ENCODE data around the gene MAP1S.

The MAP1S gene

GRCh38 chr19:17758515-17758914 lies 39.2 kb downstream of the MAP1S start:
- no peak overlapping the region for H3K4me3 ChIP-seq (replicated peaks; ENCODE audit: low read depth, low read length)
- TF ChIP-seq CTCF (IDR thresholded peaks at IDR 0.05; ENCODE audit: low read depth, low read length, missing control alignments), result no peak
- DNase-seq (ENCODE audit: extremely low read depth, low read depth), result no peak

GRCh38 chr19:17761148-17761547 lies 41.9 kb downstream of the MAP1S start:
- DNase-seq (ENCODE audit: extremely low read depth, low read depth), result no peak
- H3K4me3 ChIP-seq (replicated peaks; ENCODE audit: low read depth, low read length), result no peak overlapping the region
- TF ChIP-seq CTCF (IDR thresholded peaks at IDR 0.05; ENCODE audit: low read depth, low read length, missing control alignments), result no peak

GRCh38 chr19:17762505-17763229 lies 43.4 kb downstream of the MAP1S start:
- no peak overlapping the region for H3K4me3 ChIP-seq (replicated peaks; ENCODE audit: low read depth, low read length)

GRCh38 chr19:17764348-17764747 lies 45.1 kb downstream of the MAP1S start:
- no peak for DNase-seq (ENCODE audit: extremely low read depth, low read depth)
- H3K4me3 ChIP-seq (replicated peaks; ENCODE audit: low read depth, low read length), result no peak overlapping the region
- TF ChIP-seq CTCF (IDR thresholded peaks at IDR 0.05; ENCODE audit: low read depth, low read length, missing control alignments), result no peak

More at GRCh38 chr19:17762505-17763229, 43.4 kb downstream of the MAP1S start:
- no peak for TF ChIP-seq CTCF (IDR thresholded peaks at IDR 0.05; ENCODE audit: low read depth, low read length, missing control alignments)
- no peak for DNase-seq (ENCODE audit: extremely low read depth, low read depth)

GRCh38 chr19:17765069-17765618 lies 45.9 kb downstream of the MAP1S start:
- H3K4me3 ChIP-seq (replicated peaks; ENCODE audit: low read depth, low read length), result no peak overlapping the region
- no peak for TF ChIP-seq CTCF (IDR thresholded peaks at IDR 0.05; ENCODE audit: low read depth, low read length, missing control alignments)
- no peak for DNase-seq (ENCODE audit: extremely low read depth, low read depth)

GRCh38 chr19:17766543-17767131 lies 47.4 kb downstream of the MAP1S start:
- TF ChIP-seq CTCF (IDR thresholded peaks at IDR 0.05; ENCODE audit: low read depth, low read length, missing control alignments), result peak; percentile 98
- DNase-seq (ENCODE audit: extremely low read depth, low read depth), result no peak
- H3K4me3 ChIP-seq (replicated peaks; ENCODE audit: low read depth, low read length), result no peak overlapping the region

All from HFF-Myc (cell line).